Astrocyte (in vitro differentiated cells and primary cell): ENCODE measurements around the gene SYVN1. TPM values are rescaled to one million over a fixed set of nuclear protein-coding genes. Genes with fewer than 3 reads are reported as not detected.

Source experiments
- DNase-seq: peaks from one replicate; pipeline ENCODE4 v3.0.0-alpha.2; 2010; ENCODE audit warnings: low read depth
- FAIRE-seq: peaks from 2 replicates; lab custom pipeline; 2011; peaks lifted over from hg19 to GRCh38; lab: Jason Lieb, UNC
- H2AFZ ChIP-seq: 2 replicates; pipeline ENCODE4 v1.6.0; 2012; ENCODE audit warnings: low read depth, low read length, inconsistent platforms
- H3K27ac ChIP-seq: 2 replicates; pipeline ENCODE4 v1.5.1; 2011; ENCODE audit warnings: low read depth, low read length, inconsistent platforms
- H3K27me3 ChIP-seq: 2 replicates; pipeline ENCODE4 v1.6.0; 2011; ENCODE audit warnings: low read length, inconsistent platforms; ENCODE audit not compliant: insufficient read depth
- H3K36me3 ChIP-seq: 2 replicates; pipeline ENCODE4 v1.5.1; 2011; ENCODE audit warnings: low read length, inconsistent platforms; ENCODE audit not compliant: insufficient read depth
- H3K4me1 ChIP-seq: 2 replicates; pipeline ENCODE4 v1.5.1; 2011; ENCODE audit warnings: low read length, inconsistent platforms; ENCODE audit not compliant: insufficient read depth
- H3K4me2 ChIP-seq: 2 replicates; pipeline ENCODE4 v1.6.0; 2012; ENCODE audit warnings: low read length, inconsistent platforms
- H3K4me3 ChIP-seq: 2 replicates; pipeline ENCODE4 v1.5.1; 2011; ENCODE audit warnings: low read depth, mild to moderate bottlenecking, low read length, inconsistent platforms; ENCODE audit not compliant: insufficient read depth
- H3K79me2 ChIP-seq: 2 replicates; pipeline ENCODE4 v1.6.0; 2012; ENCODE audit warnings: mild to moderate bottlenecking, low read length, inconsistent platforms; ENCODE audit not compliant: insufficient read depth
- H3K9ac ChIP-seq: 2 replicates; pipeline ENCODE4 v1.6.0; 2012; ENCODE audit warnings: mild to moderate bottlenecking, low read length, inconsistent platforms
- H3K9me3 ChIP-seq: 2 replicates; pipeline ENCODE4 v1.5.1; 2012; ENCODE audit warnings: low read depth, mild to moderate bottlenecking, low read length, inconsistent platforms; ENCODE audit not compliant: insufficient read depth
- H4K20me1 ChIP-seq: 2 replicates; pipeline ENCODE4 v1.6.0; 2012; ENCODE audit warnings: low read length, inconsistent platforms; ENCODE audit not compliant: insufficient read depth
- H3K27ac Mint-ChIP-seq: one replicate; pipeline ENCODE4 v1.8.0; 2021; ENCODE audit warnings: mild to moderate bottlenecking, mixed read lengths; ENCODE audit not compliant: unreplicated experiment
- H3K27me3 Mint-ChIP-seq: one replicate; pipeline ENCODE4 v1.8.0; 2021; ENCODE audit warnings: low read depth, mixed read lengths; ENCODE audit not compliant: unreplicated experiment
- H3K36me3 Mint-ChIP-seq: one replicate; pipeline ENCODE4 v1.8.0; 2021; ENCODE audit warnings: low read depth, mixed read lengths; ENCODE audit not compliant: unreplicated experiment
- H3K4me1 Mint-ChIP-seq: one replicate; pipeline ENCODE4 v1.8.0; 2021; ENCODE audit warnings: low read depth, mixed read lengths; ENCODE audit not compliant: unreplicated experiment
- H3K4me3 Mint-ChIP-seq: one replicate; pipeline ENCODE4 v1.8.0; 2021; ENCODE audit warnings: mild to moderate bottlenecking, moderate library complexity, mixed read lengths; ENCODE audit not compliant: unreplicated experiment
- H3K9me3 Mint-ChIP-seq: one replicate; pipeline ENCODE4 v1.8.0; 2021; ENCODE audit warnings: mild to moderate bottlenecking, mixed read lengths; ENCODE audit not compliant: unreplicated experiment
- EZH2 ChIP-seq: IDR thresholded peaks from 2 replicates; pipeline ENCODE4 v1.6.1; 2012; ENCODE audit warnings: mild to moderate bottlenecking, low read length, inconsistent platforms; ENCODE audit not compliant: insufficient read depth
- total RNA-seq: library from RNA; stranded (reverse); gene quantifications from 2 replicates; pipeline ENCODE4 v1.2.1, GENCODE V29; 2021
- TF ChIP-seq, protein P1 (sequence below): IDR thresholded peaks from 2 replicates; pipeline ENCODE4 v1.5.1; 2011; ENCODE audit warnings: low read depth, mild to moderate bottlenecking, inconsistent platforms, low read length, moderate library complexity; ENCODE audit not compliant: insufficient read depth

SYVN1 gene
- total RNA-seq, 1 donor from 2014 or later, result 43.0 TPM

DNA sequence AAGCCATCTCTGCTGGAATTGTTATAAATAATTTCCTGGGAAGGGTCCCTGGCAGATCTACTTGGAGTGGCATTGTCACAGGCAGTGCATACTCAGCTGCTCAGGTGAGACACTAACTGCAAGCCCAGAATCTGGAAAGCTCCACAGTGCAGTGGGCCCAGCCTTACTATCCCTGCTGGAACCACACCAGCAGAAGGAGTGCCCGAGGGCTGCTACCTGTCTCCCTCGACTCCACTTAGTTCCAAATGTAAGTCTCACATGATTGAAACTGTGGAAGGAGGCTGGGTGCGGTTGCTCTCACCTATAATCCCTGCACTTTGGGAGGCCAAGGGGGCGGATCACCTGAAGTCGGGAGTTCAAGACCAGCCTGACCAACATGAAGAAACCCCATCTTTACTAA, 14.3 kb upstream of the SYVN1 start:
- Histone ChIP-seq H3K9ac (no peak overlapping the region), H3K36me3 (no peaks in the 10 kb centered on the region), H3K9me3 (no peaks in the 10 kb centered on the region), H2AFZ (no peak overlapping the region), H3K27me3 (peaks cover 2% of the 10 kb centered on the region), H3K79me2 (no peaks in the 10 kb centered on the region), H3K27ac (no peak overlapping the region), H3K4me1 (peaks cover 16% of the 10 kb centered on the region), H3K4me2 (no peak overlapping the region), H3K4me3 (no peak overlapping the region), H4K20me1 (no peaks in the 10 kb centered on the region)
- FAIRE-seq (no peak), DNase-seq (no peak)
- H3K9me3 Mint-ChIP-seq, result no peaks in the 10 kb centered on the region
- no peaks in the 10 kb centered on the region for H3K36me3 Mint-ChIP-seq
- peaks cover 13% of the 10 kb centered on the region for H3K27me3 Mint-ChIP-seq
- TF ChIP-seq EZH2, result no peak
- TF ChIP-seq, protein P1, sequence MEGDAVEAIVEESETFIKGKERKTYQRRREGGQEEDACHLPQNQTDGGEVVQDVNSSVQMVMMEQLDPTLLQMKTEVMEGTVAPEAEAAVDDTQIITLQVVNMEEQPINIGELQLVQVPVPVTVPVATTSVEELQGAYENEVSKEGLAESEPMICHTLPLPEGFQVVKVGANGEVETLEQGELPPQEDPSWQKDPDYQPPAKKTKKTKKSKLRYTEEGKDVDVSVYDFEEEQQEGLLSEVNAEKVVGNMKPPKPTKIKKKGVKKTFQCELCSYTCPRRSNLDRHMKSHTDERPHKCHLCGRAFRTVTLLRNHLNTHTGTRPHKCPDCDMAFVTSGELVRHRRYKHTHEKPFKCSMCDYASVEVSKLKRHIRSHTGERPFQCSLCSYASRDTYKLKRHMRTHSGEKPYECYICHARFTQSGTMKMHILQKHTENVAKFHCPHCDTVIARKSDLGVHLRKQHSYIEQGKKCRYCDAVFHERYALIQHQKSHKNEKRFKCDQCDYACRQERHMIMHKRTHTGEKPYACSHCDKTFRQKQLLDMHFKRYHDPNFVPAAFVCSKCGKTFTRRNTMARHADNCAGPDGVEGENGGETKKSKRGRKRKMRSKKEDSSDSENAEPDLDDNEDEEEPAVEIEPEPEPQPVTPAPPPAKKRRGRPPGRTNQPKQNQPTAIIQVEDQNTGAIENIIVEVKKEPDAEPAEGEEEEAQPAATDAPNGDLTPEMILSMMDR, result no peak
- peaks cover 14% of the 10 kb centered on the region for H3K4me1 Mint-ChIP-seq
- H3K27ac Mint-ChIP-seq, result no peak overlapping the region
- H3K4me3 Mint-ChIP-seq, result no peak overlapping the region

GRCh38 chr11:65147352-65148075, 13.2 kb upstream of the SYVN1 start:
- Mint-ChIP-seq H3K4me1 (peaks cover 14% of the 10 kb centered on the region), H3K27me3 (peaks cover 13% of the 10 kb centered on the region), H3K9me3 (no peaks in the 10 kb centered on the region), H3K4me3 (no peak overlapping the region), H3K27ac (no peak overlapping the region), H3K36me3 (no peaks in the 10 kb centered on the region)
- H3K27me3 ChIP-seq, result peaks cover 2% of the 10 kb centered on the region
- H3K4me3 ChIP-seq, result no peak overlapping the region
- H3K27ac ChIP-seq, result no peak overlapping the region
- no peaks in the 10 kb centered on the region for H4K20me1 ChIP-seq
- H2AFZ ChIP-seq, result no peak overlapping the region
- no peak for TF ChIP-seq EZH2
- TF ChIP-seq, protein P1, result no peak
- no peak overlapping the region for H3K4me2 ChIP-seq
- FAIRE-seq (no peak), DNase-seq (no peak)
- H3K4me1 ChIP-seq, result peaks cover 13% of the 10 kb centered on the region
- H3K9me3 ChIP-seq, result no peaks in the 10 kb centered on the region
- H3K36me3 ChIP-seq, result no peaks in the 10 kb centered on the region
- H3K79me2 ChIP-seq, result no peaks in the 10 kb centered on the region
- H3K9ac ChIP-seq, result no peak overlapping the region

DNA sequence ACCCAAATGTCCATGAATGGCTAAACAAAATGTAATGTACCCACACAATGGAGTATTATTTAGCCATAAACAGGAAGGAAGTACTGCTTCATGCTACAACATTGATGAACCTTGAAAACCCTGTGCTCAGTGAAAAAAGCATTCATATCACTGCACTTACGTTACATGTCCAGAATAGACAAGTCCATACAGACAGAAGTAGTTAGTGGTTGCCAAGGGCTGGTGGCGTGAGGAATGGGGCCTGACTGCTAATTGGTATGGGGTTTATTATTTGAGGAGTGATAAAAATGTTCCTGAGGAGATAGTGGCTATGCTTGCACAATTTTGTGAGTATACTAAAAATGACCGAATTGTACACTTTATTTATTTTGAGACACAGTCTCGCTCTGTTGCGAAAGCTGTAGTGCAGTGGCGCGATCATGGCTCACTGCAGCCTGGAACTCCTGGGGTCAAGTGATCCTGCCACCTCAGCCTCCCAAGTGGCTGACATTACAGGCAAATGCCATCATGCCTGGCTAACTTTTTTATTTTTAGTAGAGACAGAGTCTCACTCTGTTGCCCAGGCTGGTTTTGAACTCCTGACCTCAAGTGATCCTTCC, 7.7 kb upstream of the SYVN1 start:
- Histone ChIP-seq H3K4me3 (no peak overlapping the region), H3K27me3 (peaks cover 7% of the 10 kb centered on the region), H4K20me1 (no peaks in the 10 kb centered on the region), H3K9me3 (no peaks in the 10 kb centered on the region), H3K9ac (no peak overlapping the region), H3K27ac (no peak overlapping the region), H3K4me1 (no peaks in the 10 kb centered on the region), H3K36me3 (no peaks in the 10 kb centered on the region), H3K79me2 (no peaks in the 10 kb centered on the region), H2AFZ (no peak overlapping the region), H3K4me2 (no peak overlapping the region)
- DNase-seq, result no peak
- Mint-ChIP-seq H3K9me3 (no peaks in the 10 kb centered on the region), H3K4me1 (no peaks in the 10 kb centered on the region), H3K27me3 (peaks cover 26% of the 10 kb centered on the region), H3K36me3 (no peaks in the 10 kb centered on the region), H3K27ac (no peak overlapping the region), H3K4me3 (no peak overlapping the region)
- no peak for FAIRE-seq
- no peak for TF ChIP-seq EZH2
- TF ChIP-seq, protein P1, result no peak
